Measurements from ENCODE around the gene SCYL2.
"Not testable (repeated sequence)": the region's sequence is repeated elsewhere in the genome, so short reads cannot be mapped to it uniquely, and the experiment has no call there.

Gene SCYL2

DNA sequence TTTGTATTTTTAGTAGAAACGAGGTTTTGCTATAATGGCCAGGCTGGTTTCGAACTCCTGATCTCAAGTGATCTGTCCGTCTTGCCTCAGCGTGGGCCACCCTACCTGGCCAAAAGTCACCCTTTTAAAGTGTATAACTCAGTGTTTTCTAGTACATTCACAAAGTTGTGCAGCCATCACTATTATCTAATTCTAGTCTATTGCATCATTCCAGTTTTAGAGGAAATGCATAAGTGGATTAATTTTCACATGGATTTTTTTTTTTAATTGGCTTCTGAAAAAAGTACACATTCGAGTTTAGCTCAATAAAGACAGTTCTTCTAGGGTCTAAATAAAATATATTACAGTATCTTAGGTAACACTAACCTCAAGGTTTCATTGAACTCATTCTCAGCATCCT is 3.8 kb upstream of the SCYL2 start:
- no peak for DNase-seq (ENCODE audit: low read depth)

- not testable (repeated sequence) for DNase-seq (ENCODE audit: low read depth)
Measured at GRCh38 chr12:100265107-100265506, 1.9 kb upstream of the SCYL2 start.

DNA sequence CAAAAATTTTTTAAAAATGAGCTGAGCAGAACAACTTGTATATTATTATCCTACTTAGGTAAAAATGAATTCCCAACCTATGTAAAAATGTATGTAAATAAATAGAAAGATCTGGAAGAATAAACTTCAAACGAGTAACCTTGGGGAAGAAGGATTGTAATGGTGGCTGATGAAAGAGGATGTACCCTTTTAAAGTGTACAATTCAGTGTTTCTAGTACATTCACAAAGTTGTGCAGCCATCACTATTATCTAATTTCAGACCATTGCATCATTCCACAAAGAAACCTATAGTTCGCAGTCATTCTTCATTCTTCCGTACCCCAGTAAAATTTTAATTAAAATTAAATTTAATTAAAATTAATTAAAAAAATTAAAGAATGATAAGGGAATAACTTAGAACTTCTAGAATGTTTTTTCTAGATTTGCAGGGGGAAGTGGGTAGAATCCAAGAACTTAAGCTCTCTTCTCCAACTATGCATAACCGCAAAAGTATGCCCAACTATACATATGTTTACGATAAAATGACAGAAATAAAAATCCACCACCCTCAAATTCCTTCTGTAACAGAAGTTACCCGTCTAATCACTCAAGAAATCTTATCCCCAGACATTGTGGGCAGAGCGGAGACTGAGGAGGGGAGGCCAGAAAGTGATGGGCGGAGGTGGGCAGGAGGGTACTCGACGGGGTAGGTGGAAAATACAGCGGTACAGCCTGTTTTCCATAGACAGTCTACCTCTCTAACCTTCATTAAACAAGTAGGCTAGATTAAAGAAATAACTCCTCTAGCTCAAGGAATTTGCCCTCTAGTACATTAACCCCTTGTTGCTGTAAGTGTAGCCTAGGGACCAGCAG is 1.0 kb upstream of the SCYL2 start:
- DNase-seq (ENCODE audit: low read depth), result no peak

DNA sequence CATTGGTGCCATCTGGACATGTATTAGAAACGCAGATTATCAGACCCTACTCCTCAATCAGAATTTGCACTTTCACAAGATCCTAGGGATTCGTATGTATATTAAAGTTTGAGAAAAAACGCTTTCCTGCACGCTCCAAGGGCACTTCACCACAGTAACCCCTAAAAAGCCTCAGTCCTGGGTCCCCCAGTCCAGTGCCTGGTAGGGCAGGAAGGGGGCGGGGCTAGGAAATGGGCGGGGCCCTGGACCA is 467 bp upstream of the SCYL2 start:
- no peak for DNase-seq (ENCODE audit: low read depth)

GRCh38 chr12:100267603-100268281 is 765 bp downstream of the SCYL2 start:
- DNase-seq (ENCODE audit: low read depth), result no peak

GRCh38 chr12:100268835-100269564 is 2.0 kb downstream of the SCYL2 start:
- DNase-seq (ENCODE audit: low read depth), result no peak

DNA sequence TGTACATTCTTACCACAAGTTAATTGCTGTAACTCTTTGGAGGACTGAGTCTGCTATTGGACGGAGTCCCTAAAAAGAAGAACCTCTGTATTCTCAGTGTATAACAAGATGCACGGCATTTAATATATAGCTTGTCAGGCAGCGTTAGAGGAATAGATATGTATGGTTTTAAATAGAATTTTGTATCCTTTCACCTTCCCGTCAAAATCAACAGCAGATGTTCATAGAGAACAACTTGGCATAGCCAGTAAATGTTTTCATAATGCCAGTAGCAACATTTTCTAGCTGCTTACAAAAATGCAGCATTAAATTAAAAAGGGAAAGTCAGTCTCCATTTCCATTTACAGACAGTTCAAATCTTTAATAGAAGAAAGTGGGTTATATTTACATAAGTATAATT is 6.8 kb downstream of the SCYL2 start:
- no peak for DNase-seq (ENCODE audit: low read depth)

- no peak for DNase-seq (ENCODE audit: low read depth)
Measured at GRCh38 chr12:100274291-100274690, 7.3 kb downstream of the SCYL2 start.

GRCh38 chr12:100279159-100279558 is 12.2 kb downstream of the SCYL2 start:
- DNase-seq (ENCODE audit: low read depth), result no peak

- no peak for DNase-seq (ENCODE audit: low read depth)
Measured at GRCh38 chr12:100279607-100280244, 12.7 kb downstream of the SCYL2 start.

- not testable (repeated sequence) for DNase-seq (ENCODE audit: low read depth)
Measured at GRCh38 chr12:100284556-100284955, 17.6 kb downstream of the SCYL2 start.

DNA sequence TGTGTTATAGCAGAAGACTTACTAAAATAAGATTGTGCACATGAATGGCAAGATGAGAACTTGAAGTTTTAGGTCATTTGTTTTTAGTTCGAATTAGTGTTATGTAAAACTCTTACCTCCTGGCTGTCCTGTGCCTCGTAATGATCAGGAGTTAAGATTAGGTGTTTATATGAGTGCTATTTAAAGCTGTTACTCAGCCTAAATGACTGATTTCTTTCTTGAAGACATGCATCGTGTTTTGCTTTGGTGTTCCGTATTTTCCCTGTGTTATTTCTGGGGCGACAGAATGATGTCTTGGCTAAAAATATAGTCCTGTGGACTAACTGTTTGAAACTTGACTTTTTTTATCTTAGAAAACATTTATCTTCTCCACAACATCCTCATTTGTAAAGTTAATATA is 22.1 kb downstream of the SCYL2 start:
- DNase-seq (ENCODE audit: low read depth), result no peak

- no peak for DNase-seq (ENCODE audit: low read depth)
Measured at GRCh38 chr12:100290016-100290415, 23.0 kb downstream of the SCYL2 start.

GRCh38 chr12:100293017-100293416 is 26.0 kb downstream of the SCYL2 start:
- no peak for DNase-seq (ENCODE audit: low read depth)

DNA sequence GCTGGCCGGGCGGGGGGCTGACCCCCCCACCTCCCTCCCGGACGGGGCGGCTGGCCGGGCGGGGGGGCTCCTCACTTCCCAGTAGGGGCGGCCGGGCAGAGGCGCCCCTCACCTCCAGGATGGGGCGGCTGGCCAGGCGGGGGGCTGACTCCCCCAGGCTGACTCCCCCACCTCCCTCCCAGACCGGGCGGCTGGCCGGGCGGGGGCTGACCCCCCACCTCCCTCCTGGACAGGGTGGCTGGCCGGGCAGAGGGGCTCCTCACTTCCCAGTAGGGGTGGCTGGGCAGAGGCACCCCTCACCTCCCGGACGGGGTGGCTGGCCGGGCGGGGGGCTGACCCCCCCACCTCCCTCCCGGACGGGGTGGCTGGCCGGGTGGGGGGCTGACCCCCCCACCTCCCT is 27.4 kb downstream of the SCYL2 start:
- DNase-seq (ENCODE audit: low read depth), result not testable (repeated sequence)

- peak; percentile 11 for DNase-seq (ENCODE audit: low read depth)
Measured at GRCh38 chr12:100295764-100296555, 29.0 kb downstream of the SCYL2 start.

DNA sequence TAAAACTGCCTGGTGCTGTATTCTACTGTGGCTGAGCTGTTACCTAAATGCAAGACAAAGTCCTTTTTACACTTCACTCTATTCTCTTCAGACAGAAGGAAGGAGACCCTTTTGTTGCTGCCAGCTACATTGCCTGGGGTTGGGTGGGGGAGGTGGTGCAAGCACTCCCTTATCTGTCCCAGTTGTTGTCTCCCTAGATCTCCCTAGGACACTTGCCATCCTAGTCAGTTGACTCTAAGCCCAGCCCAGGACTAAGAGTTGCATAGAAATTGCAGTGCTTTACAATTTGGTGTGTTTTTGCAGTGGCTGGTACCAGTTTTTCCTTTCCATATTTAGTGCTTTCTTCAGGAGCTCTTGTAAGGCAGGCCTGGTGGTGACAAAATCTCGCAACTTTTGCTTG is 35.1 kb downstream of the SCYL2 start:
- no peak for DNase-seq (ENCODE audit: low read depth)

DNA sequence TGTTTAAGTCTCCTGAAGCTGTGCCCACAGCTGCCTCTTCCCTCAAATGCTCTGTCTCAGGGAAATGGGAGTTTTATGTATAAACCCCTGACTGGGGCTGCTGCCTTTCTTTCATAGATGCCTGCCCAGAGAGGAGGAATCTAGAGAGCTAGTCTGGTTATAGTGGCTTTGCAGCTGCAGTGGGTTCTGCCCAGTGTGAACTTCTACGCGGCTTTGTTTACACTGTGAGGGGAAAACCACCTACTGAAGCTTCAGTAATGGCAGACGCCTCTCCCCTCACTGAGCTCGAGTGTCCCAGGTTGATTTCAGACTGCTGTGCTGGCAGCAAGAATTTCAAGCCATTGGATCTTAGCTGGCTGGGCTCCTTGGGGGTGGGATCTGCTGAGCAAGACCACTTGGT is 36.9 kb downstream of the SCYL2 start:
- DNase-seq (ENCODE audit: low read depth), result no peak

DNA sequence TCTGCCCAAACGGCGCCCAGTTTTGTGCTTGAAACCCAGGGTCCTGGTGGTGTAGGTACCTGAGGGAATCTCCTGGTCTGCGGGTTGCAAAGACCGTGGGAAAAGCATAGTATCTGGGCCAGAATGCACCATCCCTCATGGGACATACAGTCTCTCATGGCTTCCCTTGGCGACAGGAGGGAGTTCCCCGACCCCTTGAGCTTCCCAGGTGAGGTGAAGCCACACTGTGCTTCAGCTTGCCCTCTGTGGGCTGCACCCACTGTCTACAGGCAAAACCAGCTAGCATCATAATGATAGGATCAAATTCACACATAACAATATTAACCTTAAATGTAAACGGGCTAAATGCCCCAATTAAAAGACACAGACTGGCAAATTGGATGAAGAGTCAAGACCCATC is 37.4 kb downstream of the SCYL2 start:
- not testable (repeated sequence) for DNase-seq (ENCODE audit: low read depth)

DNA sequence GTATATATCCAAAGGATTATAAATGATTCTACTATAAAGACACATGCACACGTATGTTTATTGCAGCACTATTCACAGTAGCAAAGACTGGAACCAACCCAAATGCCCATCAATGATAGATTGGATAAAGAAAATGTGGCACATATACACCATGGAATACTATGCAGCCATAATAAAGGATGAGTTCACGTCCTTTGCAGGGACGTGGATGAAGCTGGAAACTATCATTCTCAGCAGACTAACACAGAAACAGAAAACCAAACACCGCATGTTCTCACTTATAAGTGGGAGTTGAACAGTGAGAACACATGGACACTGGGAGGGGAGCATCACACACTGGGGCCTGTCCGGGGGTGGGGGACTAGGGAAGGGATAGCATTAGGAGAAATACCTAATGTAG is 41.2 kb downstream of the SCYL2 start:
- DNase-seq (ENCODE audit: low read depth), result not testable (repeated sequence)

DNA sequence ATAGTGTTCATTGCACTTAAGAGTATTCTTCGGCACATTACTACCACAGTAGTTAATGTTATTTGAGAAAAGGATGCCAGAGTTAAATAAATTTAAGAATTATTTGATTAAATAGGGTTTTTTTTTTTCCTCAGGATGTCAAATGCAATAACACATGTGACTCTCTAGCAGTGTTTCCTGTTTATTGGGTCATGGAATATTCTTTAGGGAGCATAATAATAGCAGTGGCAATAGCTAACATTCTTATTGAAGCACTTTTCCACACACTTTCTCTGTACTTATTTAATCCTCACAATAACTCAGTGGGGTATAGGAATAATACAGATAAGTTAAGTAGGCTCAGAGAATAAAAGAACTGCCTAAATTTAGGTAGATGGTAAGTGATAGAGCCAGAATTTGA is 44.3 kb downstream of the SCYL2 start:
- no peak for DNase-seq (ENCODE audit: low read depth)

DNA sequence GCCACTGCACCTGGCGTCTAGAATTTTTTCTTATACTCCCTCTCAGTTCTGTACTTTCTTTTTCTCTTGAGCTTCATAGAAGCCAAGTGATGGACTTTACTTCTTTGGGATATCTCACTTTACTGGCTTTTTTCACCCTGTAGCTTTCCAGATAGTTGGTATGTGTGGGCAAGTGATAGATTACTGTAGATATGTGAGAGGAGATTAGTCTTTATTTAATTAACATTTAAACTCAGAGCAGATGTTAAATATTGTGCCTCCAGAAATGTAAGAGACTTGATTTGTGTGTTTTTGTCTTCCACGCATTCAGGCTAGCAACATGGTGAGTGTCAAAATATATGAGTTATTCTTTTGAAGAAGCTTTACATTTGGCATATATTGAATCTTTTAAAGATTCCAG is 50.4 kb downstream of the SCYL2 start:
- no peak for DNase-seq (ENCODE audit: low read depth)
